LoVo (cell line): ENCODE results near the gene TGFBR1.
"Not testable (repeated sequence)": the region's sequence is repeated elsewhere in the genome, so short reads cannot be mapped to it uniquely, and the experiment has no call there.

Experiments
- DNase-seq: peaks from one replicate; pipeline ENCODE4 v3.0.0-alpha.2; 2016; ENCODE audit warnings: low spot score

Gene TGFBR1

DNA sequence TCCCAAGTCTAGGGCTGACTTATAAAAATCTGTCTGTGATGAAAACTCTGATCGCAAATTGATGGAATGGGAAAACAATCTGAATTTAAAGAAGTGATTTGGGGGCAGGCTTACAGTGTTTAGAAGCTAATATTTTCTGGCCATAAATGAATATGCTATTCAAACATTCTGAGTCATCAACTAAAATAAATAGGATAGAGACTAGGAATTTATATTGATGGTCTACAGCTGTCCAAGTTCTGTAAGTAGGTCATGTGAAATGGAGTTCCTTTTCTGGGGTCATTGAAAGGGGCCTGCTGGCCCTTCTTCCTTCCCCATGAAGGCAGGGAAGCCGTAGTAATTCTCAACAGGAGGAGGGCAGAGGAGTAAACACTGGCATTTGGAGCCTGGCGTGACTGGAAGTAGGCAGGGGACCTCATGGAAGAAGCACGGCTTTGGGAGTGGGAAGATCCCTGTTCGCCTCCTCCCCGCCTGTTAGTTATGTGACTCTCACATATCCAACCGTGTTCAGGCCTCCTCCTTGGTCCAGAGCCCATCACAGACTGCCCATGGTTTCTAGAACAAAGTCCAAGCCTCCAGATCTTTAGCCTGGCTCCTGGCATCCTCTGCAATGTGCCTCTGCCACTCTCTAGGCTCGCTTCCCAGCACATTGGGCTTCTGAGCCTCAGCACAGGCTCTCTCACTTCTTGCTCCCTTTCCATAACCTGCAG lies 85.1 kb downstream of the TGFBR1 start:
- no peak for DNase-seq

DNA sequence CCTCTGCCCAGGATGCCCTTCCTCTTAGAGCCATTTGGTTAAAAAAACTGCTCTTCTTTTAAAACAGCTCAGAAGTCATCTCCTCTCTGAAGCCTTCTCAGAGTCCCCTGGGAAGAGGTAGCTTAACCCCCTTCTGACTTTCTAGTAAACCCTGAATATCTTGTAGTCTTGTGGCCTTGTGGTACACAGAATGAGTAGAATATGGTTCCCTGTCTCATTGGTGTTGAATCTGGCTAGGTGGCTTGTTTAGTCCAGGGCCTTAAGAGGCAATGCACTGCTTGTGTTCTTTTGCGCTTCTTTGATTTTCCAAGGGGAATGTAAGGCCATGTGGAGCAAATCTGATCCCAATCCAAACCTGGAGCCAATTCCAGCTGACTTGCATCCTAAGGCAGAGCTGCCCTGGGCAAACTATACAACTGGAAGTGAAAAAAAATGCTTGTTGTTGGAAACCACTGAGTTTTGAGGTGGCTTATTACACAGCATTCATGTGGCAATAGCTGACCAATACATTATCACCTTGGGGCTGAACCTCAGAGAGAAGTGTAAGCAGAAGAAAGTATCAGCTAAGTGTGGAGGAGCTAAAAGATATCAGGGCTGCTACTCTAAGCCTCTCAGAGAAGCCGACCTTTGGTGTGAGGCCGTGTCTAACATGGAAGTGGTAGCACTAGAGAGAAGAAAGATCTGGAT lies 85.8 kb downstream of the TGFBR1 start:
- no peak for DNase-seq

DNA sequence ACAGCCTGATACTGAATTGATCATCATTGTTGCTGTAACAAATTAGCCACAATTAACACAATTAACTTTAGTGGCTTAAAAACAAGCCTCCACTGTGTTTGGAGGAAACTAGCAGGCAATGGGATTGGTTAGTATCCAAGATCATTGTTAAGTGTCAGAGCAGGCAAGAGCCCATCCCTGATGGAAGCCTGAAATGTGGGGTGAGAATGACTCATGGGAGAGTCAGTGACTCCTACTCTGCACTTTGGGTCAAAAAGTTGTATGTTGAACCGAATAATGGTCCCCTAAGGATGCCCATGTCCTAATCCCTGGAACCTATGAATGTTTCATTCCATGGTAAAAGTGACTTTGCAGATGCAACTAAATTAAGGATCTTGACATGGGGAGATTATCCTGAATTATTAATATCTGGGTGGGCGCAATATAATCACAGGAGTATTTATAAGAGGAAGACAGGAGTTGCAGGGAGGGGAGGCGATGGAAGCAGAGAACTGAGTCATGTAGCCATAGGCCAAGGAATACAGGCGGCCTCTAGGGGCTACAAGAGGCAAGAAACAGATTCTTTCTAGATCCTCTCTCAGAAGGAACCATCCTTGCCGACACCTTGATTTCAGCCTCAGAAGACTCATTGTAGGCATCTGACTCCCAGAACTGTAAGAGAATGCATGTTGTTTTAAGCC lies 88.0 kb downstream of the TGFBR1 start:
- DNase-seq, result no peak

DNA sequence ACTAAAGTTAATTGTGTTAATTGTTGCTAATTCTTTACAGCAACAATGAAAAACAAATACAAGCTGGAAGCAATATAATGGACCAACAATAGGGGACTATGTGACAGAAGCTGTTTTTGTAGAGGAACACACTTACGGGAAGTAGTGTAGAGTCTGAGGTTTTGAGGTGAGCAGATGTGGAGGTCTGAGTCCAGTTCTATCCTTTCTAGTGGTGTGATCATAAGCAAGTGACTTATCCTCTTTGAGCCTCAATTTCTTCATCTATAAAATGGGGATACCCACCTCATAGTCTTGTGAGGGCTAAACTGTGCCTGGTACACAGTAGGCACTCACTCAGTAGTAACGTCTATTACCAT lies 88.5 kb downstream of the TGFBR1 start:
- no peak for DNase-seq

DNA sequence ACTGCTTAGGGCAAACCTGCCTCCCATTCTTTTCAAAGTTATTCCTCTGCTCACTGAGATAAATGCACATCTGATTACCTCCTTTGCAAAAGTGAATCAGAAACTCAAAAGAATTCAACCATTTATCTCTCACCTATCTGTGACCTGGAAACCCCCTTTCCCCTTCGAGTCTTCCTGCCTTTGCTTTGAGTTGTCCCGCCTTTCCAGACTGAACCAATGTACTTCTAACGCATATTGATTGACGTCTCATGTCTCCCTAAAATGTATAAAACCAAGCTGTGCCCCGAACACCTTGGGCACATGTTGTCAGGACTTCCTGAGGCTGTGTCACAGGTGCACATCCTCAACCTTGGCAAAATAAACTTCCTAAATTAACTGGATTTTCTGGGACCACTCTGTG lies 91.6 kb downstream of the TGFBR1 start:
- DNase-seq, result not testable (repeated sequence)

DNA sequence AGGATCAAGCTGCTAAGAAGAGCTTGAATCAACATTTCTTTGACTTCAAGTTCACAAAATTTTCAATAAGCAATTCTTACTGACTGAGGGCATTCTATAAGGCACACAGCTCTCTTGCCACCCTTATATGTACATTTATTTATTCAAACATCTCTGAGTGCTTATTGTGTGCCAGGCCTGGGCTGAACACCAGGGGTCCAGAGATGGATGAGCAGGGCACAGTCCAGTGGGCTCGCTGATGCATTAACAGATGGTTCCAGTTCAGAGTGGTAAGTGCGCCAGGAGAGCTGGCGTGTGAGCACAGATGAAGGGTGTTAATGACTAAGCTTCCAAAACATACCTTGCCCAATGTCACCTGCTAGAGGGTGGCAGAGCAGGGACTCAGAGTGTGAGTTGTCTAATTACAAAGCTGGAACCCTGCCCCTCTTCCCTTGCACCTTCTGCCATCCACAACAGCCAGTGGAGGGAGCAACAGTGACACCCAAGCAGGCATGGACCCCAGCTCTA lies 92.3 kb downstream of the TGFBR1 start:
- no peak for DNase-seq

DNA sequence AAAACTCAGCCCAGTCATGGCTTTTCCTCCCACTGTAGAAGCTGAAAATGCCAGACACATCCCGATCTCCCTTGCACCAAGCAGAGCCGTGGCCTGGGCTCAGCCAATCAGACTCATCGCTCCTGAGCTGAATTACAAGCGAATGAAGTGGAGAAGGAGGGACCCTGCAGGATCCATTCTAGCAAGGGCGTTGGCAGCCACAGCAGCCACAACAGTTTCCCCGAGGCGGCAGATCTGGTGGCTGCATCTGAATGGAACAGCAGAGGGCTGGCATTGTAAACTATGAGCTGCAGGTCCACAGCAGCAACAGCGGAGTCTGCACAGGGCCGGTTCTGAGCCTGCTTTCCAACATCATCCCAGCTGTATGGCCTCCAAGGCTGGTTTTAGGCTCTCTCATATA lies 93.1 kb downstream of the TGFBR1 start:
- no peak for DNase-seq

DNA sequence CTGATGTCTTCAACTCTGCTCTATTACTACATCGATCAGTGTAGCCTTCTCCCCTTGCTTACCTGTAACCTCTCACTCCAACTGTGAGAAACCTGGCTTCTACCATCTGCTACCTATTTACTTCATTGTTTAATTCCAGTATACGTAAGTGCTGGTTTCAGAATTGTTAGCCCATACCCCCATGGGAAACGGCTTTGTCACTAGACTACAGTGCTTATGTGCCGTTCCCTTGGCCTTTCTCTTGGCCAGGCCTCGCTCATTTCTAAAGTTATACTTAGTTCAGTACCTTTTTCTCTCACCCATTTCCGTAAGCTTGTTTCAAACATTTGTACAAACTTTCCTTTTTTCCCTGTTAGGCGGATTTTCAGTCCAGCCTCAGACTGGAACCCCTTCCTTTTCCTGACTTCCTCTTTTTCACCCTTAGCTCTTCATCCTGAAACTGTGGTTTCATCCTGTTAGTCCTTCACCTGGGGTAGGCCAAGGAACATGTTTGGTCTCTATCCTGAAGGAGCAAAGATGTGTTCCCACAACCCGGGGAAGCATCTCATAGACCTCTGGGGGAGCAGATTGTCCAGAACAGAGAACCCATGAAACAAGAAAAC lies 95.1 kb downstream of the TGFBR1 start:
- DNase-seq, result no peak

DNA sequence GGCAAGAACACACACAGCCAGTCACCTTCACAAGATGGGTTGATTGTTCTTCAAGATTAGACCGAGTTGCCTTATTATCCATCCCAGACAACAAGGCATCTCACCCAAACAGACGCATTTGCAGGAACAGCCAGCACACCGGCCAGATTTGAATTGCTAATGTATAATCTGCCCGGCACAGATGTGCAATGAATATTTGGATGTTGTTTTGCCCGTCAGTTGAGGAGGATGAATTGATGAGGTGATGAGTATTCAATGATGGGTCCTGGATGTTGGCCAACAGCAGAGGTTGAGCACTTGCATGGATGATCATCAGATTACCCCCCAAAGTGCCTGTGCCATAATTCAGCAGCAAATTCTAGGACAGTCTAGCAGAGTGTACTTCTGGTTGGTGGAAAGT lies 96.7 kb downstream of the TGFBR1 start:
- no peak for DNase-seq
